GM18867 (cell line): ENCODE data around the gene USH1C.

Source experiments
- ATAC-seq: cut with Tn5 transposase; IDR thresholded peaks from one replicate; pipeline ENCODE4 v1.9.1; 2021; ENCODE audit warnings: mild to moderate bottlenecking, moderate library complexity; ENCODE audit not compliant: unreplicated experiment

Gene USH1C

GRCh38 chr11:17571431-17572358 is 27.5 kb upstream of the USH1C start:
- no peak for ATAC-seq

DNA sequence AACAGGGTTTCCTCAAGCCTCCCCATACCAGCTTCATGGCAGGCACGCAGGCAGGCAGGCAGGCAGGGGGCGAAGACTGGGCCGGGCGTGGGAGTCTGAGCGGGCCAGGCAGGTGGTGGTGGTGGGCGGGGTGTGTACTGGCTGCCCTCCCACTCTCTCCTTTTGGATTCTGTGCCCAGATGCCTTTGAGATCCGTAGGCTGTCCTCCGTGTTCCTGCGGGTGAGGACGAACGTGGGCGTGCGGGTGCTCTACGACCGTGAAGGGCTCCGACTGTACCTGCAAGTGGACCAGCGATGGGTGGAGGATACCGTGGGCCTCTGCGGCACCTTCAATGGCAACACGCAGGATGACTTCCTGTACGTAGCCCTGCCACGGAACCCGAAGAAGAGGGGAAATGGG is 25.8 kb upstream of the USH1C start:
- no peak for ATAC-seq

DNA sequence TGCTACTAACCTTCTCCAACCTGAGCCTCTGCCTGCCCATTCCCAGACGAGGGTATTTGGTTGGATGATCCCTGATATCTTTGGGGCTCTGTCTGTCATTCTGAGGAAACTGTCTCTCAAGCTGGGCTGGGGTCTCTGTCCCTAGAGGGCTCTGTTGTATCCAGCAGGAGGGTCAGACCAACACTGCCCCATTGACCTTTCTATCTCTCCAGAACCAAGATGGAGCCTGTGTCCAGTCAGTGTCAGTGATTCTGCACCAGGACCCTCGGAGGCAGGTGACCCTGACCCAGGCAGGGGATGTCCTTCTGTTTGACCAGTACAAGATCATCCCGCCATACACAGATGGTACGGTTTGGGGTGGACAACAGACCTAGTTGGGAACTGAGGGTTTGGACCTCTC is 24.7 kb upstream of the USH1C start:
- ATAC-seq = no peak

DNA sequence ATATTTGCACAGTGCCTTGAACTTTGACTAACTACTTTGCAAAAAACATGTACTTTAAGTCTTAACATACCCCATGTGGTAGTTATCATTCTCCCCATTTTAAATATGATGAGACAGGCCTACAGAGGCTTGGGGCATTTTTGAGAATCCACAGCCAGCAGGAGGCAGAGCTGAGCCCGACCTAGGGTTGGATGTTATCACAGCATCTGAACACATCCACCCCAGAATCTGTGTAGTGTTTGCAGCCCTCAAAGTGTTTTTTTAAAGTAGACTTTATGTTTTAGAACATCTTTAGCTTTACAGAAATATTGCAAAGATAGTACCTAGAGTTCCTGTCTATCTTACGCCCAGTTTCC is 20.4 kb upstream of the USH1C start:
- ATAC-seq = no peak

- ATAC-seq = no peak
Measured at GRCh38 chr11:17563961-17564686, 19.9 kb upstream of the USH1C start.

DNA sequence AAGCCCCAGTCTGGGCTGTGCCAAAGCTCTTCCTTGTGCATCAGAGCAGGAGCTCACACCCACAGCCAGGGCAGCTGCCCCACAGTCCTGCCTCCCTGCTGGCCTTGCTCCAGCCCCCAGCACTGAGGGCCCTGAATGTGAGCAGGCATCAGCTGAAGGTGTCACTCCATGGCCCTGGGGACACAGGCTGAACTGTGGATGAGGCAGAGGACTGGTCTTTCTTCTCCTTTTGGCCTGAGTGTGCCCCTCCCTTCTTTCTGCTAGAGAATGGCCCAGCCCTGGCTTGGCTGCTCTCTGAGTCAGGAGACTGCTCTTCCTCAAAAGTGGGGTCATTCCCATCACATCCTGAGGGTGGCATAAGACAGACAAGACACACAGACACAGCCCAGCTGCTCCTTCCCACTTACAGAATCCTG is 19.0 kb upstream of the USH1C start:
- no peak for ATAC-seq

DNA sequence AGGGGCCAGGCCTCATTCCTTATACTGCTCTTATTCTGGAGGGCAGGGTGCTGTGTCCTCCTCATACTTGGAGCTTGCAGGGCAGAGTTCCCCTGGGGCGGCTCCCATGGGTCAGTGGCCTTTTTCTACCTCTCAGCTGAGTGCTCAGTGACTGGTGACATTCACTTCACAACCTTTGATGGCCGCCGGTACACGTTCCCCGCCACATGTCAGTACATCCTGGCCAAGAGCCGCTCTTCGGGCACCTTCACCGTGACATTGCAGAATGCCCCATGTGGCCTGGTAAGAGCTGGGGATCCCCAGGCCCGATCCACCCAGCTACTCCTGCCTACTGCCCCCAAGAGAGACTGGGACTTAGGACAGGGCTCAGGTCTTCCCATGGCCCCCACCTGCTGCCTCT is 17.3 kb upstream of the USH1C start:
- ATAC-seq = no peak

DNA sequence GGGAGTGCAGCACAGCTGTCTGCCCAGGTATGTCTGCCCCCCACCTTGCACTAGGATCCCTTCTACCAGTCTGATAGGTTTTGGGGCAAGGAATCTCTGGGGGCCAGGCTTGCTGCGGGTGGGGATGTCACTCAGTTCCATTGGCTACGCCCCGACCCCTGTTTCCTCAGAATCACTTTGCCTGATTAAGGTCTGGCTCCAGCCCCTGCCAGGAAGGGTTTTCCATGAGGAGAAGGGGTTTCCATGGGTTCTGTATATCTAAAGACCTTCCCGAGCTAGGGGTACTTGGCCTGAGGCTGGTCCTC is 16.8 kb upstream of the USH1C start:
- no peak for ATAC-seq

GRCh38 chr11:17560281-17561110 is 16.3 kb upstream of the USH1C start:
- no peak for ATAC-seq

DNA sequence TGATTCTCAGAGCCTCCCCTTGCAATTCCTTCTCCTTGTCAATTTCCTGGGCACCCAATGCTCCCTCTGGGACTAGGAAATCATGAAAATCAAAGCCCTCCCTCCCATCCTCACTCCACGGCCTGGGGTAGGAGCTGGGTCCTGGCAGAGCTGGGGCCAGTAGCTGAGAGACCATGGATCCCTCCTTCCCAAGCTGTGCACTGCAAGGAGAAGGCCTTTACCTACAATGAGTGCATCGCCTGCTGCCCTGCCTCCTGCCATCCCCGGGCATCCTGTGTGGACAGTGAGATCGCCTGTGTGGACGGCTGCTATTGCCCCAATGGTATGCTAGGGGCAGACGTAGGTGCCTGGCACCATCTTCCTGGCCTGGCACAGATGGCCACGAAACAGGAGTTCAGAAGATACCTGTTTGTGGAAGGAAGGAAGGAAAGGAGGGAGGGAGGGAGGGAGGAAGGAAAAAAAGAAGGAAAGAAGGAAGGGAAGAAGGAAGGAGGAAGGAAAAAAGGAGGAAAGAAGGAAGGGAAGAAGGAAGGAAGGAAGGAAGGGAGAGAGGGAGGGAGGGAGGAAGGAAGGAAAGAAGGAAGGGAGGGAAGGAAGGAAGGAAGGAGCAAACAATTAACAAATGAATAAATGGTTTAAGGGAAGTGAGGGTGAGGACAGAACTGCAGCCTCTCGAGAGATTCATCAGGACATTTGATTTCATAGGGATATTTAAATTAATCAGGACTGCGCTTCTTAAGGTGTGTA is 15.3 kb upstream of the USH1C start:
- no peak for ATAC-seq

DNA sequence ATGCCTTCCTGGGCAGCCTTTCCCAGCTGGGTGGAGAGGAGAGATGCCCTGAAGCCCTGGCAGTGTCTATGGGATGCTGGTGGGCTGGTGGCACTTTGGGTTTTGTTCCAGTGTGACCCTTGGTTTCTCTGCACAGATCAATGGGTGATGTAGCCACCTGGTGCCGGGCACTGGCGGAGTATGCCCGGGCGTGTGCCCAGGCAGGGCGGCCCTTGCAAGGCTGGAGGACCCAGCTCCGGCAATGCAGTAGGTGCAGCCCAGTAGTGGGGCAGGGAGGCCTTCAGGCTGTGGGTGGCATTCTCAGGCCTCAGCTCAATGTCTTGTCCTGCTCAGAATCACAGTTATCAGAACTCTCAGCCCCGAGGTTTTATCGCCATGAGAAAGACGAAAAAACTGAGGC is 14.7 kb upstream of the USH1C start:
- no peak for ATAC-seq

DNA sequence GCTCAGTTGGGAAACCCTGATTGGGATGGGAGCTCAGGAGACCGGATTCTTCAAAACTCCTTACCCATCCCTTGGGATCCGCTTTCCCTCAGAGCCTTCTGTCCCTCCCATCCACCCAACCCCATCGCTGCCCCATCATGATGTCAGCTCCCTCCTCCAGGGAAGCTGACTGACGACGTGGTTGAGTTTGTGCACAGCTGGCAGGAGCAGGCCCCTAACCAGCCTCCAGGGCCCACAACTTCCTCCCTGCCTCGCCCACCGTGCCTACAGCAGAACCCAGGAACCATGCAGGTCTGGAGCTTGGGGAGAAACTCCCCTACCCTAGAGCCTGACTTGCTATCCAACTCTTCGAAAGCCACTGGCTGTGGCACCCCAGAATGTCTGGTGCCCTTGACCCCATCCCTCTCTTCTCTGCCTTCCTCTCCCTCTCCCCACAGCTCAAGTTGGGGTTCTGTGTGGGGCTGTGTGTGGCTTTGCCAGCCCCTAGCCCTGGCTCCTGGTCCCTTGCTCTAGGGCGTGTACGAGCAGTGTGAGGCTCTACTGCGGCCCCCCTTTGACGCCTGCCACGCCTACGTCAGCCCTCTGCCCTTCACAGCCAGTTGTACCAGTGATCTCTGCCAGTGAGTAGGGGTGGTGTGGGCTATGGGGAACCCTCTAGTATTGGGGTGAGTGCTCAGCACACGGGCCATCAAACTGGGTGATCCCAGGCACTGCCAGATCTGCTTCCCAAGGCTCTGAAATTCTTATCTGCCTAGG is 14.0 kb upstream of the USH1C start:
- ATAC-seq = no peak

DNA sequence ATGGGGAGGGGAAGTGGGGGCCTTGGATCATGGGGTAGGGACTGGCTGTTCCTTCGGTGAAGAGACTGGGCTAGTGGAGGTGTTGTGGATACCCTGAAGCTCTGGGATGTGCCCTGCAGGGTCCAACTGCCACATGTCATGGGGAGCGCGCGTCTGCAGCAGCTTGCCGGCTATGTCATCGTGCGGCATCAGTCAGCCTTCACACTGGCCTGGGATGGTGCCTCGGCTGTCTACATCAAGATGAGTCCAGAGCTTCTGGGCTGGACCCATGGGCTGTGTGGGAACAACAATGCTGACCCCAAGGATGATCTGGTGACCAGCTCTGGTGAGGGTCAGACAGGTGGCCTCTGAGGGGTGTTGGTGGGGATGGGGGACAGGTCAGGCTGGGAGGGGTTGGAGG is 12.8 kb upstream of the USH1C start:
- no peak for ATAC-seq

DNA sequence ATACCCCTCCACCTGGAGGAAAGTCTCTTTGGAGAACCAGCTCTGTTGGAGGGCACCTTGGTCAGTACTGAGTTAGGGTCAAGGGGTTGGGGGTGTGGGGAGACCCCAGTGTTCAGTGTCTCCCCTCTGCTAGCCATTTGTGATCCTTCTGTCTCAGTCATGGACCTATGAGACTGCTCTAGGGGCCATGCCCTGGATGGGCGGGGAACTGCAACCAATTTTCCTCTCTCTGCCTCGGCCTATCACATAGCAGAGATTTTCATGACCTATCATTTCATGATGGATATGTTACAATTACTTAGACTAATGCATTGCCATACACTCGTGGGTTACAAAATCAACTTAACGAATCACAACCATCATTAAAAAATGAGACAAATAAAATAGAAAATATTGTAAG is 10.3 kb upstream of the USH1C start:
- ATAC-seq = no peak

- no peak for ATAC-seq
Measured at GRCh38 chr11:17553249-17553546, 9.0 kb upstream of the USH1C start.

DNA sequence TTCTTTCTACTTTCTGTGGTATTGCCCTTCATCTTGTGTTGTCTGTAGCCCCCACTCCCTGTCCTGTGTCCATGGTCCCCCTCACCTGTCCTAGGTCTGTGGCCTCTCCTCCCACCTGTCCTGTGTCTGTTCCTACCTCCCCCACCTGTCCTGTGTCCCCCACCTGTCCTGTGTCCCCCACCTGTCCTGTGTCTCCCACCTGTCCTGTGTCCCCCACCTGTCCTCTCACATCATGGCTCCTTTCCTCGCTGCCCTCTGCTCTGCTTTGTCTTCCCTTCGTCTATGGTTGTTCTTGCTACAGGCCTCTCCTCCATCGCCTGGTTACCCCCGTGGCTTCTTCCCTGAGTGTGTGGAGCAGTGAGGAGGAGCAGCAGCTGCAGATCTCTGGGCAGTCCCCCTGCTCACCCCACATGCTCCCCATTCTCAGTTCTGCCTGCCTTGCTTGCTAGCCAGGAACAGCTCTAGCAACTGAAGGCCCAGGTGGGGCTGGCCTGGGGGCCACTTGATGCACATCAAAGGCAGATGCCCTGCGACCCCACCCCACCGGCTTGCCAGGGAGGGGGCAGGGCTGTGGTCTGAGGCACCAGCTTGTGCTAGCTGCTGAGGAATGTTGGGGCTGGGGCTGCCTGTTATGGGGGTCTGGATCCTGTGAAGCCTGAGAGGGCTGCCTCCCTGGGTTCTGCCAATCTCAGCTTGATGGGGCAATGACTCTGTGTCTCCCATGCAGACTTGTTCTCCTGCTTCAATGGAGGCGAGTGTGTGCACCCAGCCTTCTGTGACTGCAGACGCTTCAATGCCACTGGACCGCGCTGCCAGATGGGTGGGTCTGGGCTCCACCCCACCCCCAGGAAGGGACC is 8.4 kb upstream of the USH1C start:
- no peak for ATAC-seq

GRCh38 chr11:17552041-17552355 is 7.8 kb upstream of the USH1C start:
- no peak for ATAC-seq

- ATAC-seq = no peak
Measured at GRCh38 chr11:17551347-17552040, 7.3 kb upstream of the USH1C start.
